T-helper 22 cell (primary cell): ENCODE data around the gene ITGAE.

Experiments
- DNase-seq: peaks from one replicate; pipeline ENCODE4 v3.0.0-alpha.2; 2020; ENCODE audit warnings: low read depth

The ITGAE gene

DNA sequence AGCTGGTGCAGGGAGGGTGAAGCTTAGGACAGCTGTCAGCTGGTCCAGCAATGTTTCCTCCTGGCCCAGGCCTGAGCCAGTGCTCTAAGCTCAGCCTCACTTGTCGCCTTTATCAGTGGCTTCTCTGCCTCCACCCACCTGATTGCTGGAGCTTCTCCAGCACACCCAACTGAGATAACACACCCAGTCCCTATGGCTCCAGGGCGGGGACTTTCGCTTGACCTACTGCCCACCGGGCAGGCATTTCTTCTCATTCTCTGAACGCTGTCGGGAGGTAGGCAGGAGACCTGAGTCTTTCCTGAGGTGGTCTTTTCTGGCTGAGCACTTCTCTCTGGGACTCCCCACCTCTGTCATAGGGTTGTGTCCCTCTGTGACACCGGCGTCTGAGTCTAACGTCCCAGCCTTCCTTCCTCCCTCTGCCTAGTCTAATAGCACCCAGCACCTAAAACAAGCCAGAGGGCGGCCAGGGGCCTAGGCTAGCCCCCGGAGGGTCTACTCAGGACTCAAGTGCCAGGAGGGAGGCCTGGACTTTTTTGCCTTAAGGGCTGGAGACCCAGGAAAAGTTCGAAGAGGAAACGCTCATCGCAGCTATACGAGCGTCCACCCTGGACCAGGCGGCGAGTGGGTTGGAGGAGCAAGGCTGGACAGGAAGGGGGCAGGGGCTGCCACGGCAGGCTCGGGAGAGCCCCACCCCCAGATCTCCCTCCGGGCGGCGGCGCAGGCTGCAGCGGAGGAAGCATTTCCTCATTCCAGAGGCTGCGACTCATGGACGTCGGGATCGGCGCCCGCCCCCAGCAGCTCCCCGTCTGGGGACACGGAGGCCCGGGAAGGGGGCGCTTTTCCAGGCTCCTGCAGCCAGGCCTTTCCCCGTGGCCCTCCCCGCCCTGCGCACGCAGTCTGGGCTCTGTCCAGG, 133.4 kb downstream of the ITGAE start:
- peak; percentile 13 for DNase-seq

DNA sequence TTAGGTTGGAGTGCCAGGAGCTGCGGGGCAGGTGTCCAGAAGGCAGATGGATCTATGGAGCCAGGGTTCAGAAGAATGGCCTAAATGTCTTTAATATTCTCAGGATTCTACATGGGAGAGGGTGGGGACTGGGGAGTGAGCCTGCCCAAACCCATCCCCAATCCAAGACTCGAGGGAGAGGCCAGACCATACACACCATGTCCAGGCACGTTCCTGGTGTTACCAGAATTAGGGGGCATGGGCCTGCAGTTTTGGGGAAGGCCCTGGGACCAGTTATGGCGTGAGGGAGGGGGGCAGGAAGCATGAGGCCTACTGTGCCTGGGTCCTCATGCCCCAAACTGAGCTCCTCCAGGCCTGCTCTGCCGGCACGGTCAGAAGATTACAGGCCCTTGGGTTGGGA, 134.5 kb downstream of the ITGAE start:
- no peak for DNase-seq

DNA sequence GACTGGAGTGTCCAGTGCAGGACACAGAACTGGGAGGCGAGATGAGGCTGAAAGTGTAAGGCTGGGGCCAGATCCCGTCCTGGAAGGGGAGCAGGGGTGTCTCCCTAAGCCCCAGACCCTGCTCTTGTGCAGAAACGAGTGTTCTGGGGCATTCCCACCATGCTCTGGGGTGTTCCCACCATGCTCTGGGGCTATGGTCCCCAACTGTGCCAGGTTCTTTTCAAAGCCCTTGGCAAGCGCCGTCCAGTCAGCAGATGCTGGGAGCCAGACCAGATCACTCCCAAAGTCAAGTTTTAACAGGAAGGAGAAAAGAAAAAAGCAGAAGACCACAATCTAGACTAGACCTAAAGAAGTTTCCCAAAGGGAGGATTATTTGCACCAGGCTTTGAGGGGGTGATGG, 135.2 kb downstream of the ITGAE start:
- no peak for DNase-seq
